ENCODE measurements around the gene INVS. TPM values are rescaled to one million over a fixed set of nuclear protein-coding genes. Genes with fewer than 3 reads are reported as not detected.

The INVS gene
- total and polyA plus RNA-seq, 2 experiments from 2014 or later = 4.1 to 8.7 TPM

- Histone ChIP-seq H2AFZ (no peak overlapping the region), H3K27me3 (ENCODE audit: insufficient read depth) (no peaks in the 10 kb centered on the region), H3K4me1 (ENCODE audit: insufficient read depth) (no peaks in the 10 kb centered on the region), H3K27ac (ENCODE audit: low read depth) (no peak overlapping the region), H3K9me2 (ENCODE audit: insufficient read depth) (no peaks in the 10 kb centered on the region), H3K79me2 (replicated peaks; ENCODE audit: insufficient read depth) (no peaks in the 10 kb centered on the region), H3K4me3 (no peak overlapping the region), H3K4me2 (no peak overlapping the region), H3K36me3 (ENCODE audit: insufficient read depth) (no peaks in the 10 kb centered on the region), H4K20me1 (replicated peaks; ENCODE audit: insufficient read depth) (no peaks in the 10 kb centered on the region; the same call in 1 of the 2 replicates), H3F3A (replicated peaks; ENCODE audit: low read depth) (no peaks in the 10 kb centered on the region)
- DNase-seq (ENCODE audit: low spot score) (no peak), ATAC-seq (no peak)
- no peaks in the 10 kb centered on the region; the same call in 2 of the 3 replicates for H3K36me3 Mint-ChIP-seq (ENCODE audit: low read depth)
- H3K27ac Mint-ChIP-seq = no peak overlapping the region
- H3K27me3 Mint-ChIP-seq (ENCODE audit: insufficient read depth, low read depth, poor library complexity) = no peaks in the 10 kb centered on the region
- H3K4me3 Mint-ChIP-seq = no peak overlapping the region
- H3K4me1 Mint-ChIP-seq = peaks cover 2% of the 10 kb centered on the region; the same call in 1 of the 3 replicates
- H3K9me3 Mint-ChIP-seq = no peaks in the 10 kb centered on the region
- TF ChIP-seq, protein P1, sequence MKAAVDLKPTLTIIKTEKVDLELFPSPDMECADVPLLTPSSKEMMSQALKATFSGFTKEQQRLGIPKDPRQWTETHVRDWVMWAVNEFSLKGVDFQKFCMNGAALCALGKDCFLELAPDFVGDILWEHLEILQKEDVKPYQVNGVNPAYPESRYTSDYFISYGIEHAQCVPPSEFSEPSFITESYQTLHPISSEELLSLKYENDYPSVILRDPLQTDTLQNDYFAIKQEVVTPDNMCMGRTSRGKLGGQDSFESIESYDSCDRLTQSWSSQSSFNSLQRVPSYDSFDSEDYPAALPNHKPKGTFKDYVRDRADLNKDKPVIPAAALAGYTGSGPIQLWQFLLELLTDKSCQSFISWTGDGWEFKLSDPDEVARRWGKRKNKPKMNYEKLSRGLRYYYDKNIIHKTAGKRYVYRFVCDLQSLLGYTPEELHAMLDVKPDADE (IDR thresholded peaks at IDR 0.05) = no peak
- no peak for TF ChIP-seq STAT1 (IDR thresholded peaks at IDR 0.05; ENCODE audit: unreplicated experiment)
- no peak for TF ChIP-seq CREB1 (CRISPR knock-in tag; IDR thresholded peaks at IDR 0.05; ENCODE audit: low read depth)
- TF ChIP-seq NANOG (IDR thresholded peaks at IDR 0.05; ENCODE audit: borderline replicate concordance) = no peak
- no peak for TF ChIP-seq JUNB (IDR thresholded peaks at IDR 0.05; ENCODE audit: unreplicated experiment)
- TF ChIP-seq REST (IDR thresholded peaks at IDR 0.05; ENCODE audit: unreplicated experiment) = no peak
- no peak for TF ChIP-seq CTCF (conservative IDR thresholded peaks at IDR 0.05; ENCODE audit: low read depth in 2 of 2)
- TF ChIP-seq EZH2 (IDR thresholded peaks at IDR 0.05; ENCODE audit: low read depth, unreplicated experiment) = no peak
- no peak for TF ChIP-seq ZNF462 (CRISPR knock-in tag; IDR thresholded peaks at IDR 0.05)
- no peak for TF ChIP-seq ZNF331 (CRISPR knock-in tag; IDR thresholded peaks at IDR 0.05; ENCODE audit: low read depth)
- no peak for TF ChIP-seq EZH2phosphoT487 (IDR thresholded peaks at IDR 0.05; ENCODE audit: unreplicated experiment)
- TF ChIP-seq ZNF114 (CRISPR knock-in tag; IDR thresholded peaks at IDR 0.05) = no peak
Measured at GRCh38 chr9:100052375-100052774, 46.7 kb upstream of the INVS start.

All from GM23338 (cell line).